BLaER1 (cell line): ENCODE data around the gene GCDH.
A peak's percentile ranks its signal among the peaks of the same experiment; 100 is the strongest.

Source experiments
- H3K27ac ChIP-seq: shearing (Covaris generic); formaldehyde crosslinking; 2 replicates; pipeline ENCODE4 v1.8.1; 2022
- H3K27me3 ChIP-seq: shearing (Covaris generic); formaldehyde crosslinking; 2 replicates; pipeline ENCODE4 v1.8.1; 2022
- H3K36me3 ChIP-seq: shearing (Covaris generic); formaldehyde crosslinking; 2 replicates; pipeline ENCODE4 v1.8.1; 2022
- H3K4me1 ChIP-seq: shearing (Covaris generic); formaldehyde crosslinking; 2 replicates; pipeline ENCODE4 v1.8.1; 2022
- H3K4me2 ChIP-seq: shearing (Covaris generic); formaldehyde crosslinking; 2 replicates; pipeline ENCODE4 v1.8.1; 2022
- H3K4me3 ChIP-seq: shearing (Covaris generic); formaldehyde crosslinking; 2 replicates; pipeline ENCODE4 v1.8.1; 2022
- H3K9ac ChIP-seq: shearing (Covaris generic); formaldehyde crosslinking; 2 replicates; pipeline ENCODE4 v1.8.1; 2022
- H3K9me3 ChIP-seq: shearing (Covaris generic); formaldehyde crosslinking; 2 replicates; pipeline ENCODE4 v1.8.1; 2022
- H4K20me1 ChIP-seq: shearing (Covaris generic); formaldehyde crosslinking; 2 replicates; pipeline ENCODE4 v1.8.1; 2022
- Cebpa-rat ChIP-seq: shearing (Covaris generic); IDR thresholded peaks from 2 replicates; pipeline ENCODE4 v1.8.1; 2022

The GCDH gene

DNA sequence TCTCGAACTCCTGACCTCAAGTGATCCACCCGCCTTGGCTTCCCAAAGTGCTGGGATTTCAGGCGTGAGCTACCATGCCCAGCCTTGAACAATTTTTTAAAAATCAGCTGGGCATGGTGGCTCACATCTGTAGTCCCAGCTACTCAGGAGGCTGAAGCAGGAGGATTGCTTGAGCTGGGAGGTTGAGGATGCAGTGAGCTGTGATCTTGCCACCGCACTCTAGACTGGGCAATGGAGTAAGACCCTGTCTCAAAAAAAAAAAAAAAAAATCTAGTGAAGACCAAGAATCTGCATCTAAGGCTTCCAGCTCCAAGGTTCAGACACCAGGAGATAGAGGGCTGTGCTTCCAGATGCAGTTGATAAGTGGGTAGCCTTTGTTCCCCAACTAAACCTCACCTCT is 26.8 kb upstream of the GCDH start:
- Histone ChIP-seq H3K9me3 (no peaks in the 10 kb centered on the region), H3K4me2 (no peak overlapping the region), H3K27ac (no peak overlapping the region), H3K4me1 (peaks cover 14% of the 10 kb centered on the region), H4K20me1 (no peaks in the 10 kb centered on the region), H3K9ac (no peak overlapping the region), H3K36me3 (no peaks in the 10 kb centered on the region; the same call in 1 of the 2 replicates), H3K27me3 (no peaks in the 10 kb centered on the region), H3K4me3 (no peak overlapping the region)
- TF ChIP-seq Cebpa-rat: no peak

DNA sequence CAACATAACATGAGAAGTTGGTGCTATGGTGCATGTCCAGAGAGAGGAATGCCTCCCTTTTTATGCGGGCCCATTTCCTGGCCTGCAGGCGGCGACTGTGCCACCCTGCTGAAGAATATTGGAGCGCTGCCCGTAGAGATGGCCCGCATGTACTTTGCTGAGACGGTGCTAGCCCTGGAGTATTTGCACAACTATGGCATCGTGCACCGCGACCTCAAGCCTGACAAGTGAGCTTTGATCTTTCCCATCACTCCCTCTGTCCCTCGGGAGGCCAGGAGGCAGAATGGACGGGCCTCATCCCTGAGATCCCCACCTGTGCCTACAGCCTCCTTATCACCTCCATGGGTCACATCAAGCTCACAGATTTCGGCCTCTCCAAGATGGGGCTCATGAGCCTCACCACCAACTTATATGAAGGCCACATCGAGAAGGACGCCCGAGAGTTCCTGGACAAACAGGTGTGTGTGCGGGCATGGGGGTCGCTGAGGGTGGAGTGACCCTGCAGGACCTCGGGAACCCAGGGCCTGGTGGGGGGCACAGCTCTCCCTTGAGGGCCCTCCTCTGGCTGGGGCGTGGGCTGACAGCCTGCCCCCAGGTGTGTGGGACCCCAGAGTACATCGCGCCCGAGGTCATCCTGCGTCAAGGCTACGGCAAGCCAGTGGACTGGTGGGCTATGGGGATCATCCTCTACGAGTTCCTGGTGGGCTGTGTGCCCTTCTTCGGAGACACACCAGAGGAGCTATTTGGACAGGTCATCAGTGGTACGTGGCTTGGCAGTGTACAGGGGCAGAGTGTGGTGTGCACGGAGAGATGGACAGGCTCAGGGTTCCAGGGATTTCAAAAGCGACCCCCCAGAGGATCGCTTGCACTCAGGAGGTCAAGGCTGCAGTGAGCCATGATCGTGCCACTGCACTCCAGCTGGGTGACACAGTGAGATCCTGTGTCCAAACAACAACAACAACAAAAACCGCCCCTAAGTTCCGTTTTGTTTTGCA is 25.9 kb upstream of the GCDH start:
- no peak overlapping the region for H3K27ac ChIP-seq
- no peaks in the 10 kb centered on the region for H3K9me3 ChIP-seq
- no peak overlapping the region for H3K4me2 ChIP-seq
- H3K27me3 ChIP-seq: no peaks in the 10 kb centered on the region
- H3K4me1 ChIP-seq: peaks cover 14% of the 10 kb centered on the region
- no peaks in the 10 kb centered on the region; the same call in 1 of the 2 replicates for H3K36me3 ChIP-seq
- no peaks in the 10 kb centered on the region for H4K20me1 ChIP-seq
- H3K4me3 ChIP-seq: no peak overlapping the region
- TF ChIP-seq Cebpa-rat: no peak
- H3K9ac ChIP-seq: no peak overlapping the region

DNA sequence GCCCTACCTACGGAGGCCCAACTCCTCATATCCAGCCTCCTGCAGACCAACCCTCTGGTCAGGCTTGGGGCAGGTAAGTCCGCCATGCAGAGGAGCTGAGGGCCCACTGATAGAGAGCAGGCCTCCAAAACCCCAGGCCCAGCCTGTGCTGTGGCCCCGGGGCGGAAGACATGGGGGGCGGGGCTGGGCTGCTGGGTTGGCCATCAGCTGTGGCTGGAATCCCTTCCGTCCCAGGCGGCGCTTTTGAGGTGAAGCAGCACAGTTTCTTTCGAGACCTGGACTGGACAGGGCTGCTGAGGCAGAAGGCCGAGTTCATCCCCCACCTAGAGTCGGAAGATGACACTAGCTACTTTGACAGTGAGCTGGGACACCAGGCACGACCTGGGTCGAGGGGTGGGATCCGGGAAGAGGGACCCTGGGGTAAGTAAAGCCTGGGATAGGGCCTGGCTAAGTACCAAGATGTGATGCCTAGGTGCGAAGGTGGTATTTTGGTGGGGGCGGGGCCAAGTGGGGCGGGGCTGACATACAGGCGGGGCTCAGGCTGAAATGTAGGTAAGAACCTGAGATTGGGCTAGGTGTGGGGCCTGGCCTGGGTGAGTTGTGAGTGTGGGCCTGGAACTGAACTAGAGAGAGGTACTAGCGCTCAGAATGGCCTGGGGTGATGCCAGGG is 25.1 kb upstream of the GCDH start:
- TF ChIP-seq Cebpa-rat: no peak
- Histone ChIP-seq H3K9me3 (no peaks in the 10 kb centered on the region), H4K20me1 (no peaks in the 10 kb centered on the region), H3K27me3 (no peaks in the 10 kb centered on the region), H3K9ac (no peak overlapping the region), H3K4me3 (no peak overlapping the region), H3K36me3 (no peaks in the 10 kb centered on the region; the same call in 1 of the 2 replicates), H3K4me1 (peaks cover 14% of the 10 kb centered on the region), H3K4me2 (no peak overlapping the region), H3K27ac (no peak overlapping the region)

DNA sequence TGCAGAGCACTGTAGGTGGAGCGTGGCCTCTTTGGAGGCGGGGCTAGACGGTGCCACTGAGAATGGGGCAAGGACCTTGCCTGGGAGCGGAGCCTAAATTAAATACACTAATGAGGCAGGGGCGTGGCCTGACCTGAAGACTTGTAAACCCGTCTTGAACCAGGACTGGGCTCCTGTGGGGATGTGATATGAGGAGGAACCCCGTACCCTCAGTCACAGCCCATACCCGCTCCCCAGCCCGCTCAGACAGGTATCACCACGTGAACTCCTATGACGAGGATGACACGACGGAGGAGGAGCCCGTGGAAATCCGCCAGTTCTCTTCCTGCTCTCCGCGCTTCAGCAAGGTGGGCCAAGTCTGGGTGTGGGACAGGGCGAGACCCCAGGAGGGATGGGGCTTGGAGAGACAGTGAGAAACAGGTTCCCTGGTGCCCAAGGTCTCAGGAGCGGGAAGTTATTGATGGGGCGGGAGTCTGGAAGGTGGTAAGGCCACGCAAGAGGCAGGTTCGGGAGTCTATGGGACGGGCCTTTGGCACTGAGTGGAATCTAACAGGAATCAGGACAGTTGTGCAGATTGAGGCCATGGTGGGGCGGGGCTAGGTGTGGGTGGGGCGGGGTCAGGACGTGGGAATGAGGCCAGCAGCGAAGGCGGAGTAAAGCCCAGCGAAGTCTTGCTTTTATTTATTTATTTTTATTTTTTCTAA is 24.4 kb upstream of the GCDH start:
- Histone ChIP-seq H3K4me2 (peak overlapping the region; percentile 86), H3K9ac (0 out of 2 replicates have a peak overlapping the region, but pooled peaks have one; percentile 69), H3K27me3 (no peaks in the 10 kb centered on the region), H3K9me3 (no peaks in the 10 kb centered on the region), H3K36me3 (no peaks in the 10 kb centered on the region; the same call in 1 of the 2 replicates), H3K27ac (no peak overlapping the region), H3K4me1 (peaks cover 14% of the 10 kb centered on the region), H4K20me1 (no peaks in the 10 kb centered on the region), H3K4me3 (0 out of 2 replicates have a peak overlapping the region, but pooled peaks have one; percentile 65)
- no peak for TF ChIP-seq Cebpa-rat

DNA sequence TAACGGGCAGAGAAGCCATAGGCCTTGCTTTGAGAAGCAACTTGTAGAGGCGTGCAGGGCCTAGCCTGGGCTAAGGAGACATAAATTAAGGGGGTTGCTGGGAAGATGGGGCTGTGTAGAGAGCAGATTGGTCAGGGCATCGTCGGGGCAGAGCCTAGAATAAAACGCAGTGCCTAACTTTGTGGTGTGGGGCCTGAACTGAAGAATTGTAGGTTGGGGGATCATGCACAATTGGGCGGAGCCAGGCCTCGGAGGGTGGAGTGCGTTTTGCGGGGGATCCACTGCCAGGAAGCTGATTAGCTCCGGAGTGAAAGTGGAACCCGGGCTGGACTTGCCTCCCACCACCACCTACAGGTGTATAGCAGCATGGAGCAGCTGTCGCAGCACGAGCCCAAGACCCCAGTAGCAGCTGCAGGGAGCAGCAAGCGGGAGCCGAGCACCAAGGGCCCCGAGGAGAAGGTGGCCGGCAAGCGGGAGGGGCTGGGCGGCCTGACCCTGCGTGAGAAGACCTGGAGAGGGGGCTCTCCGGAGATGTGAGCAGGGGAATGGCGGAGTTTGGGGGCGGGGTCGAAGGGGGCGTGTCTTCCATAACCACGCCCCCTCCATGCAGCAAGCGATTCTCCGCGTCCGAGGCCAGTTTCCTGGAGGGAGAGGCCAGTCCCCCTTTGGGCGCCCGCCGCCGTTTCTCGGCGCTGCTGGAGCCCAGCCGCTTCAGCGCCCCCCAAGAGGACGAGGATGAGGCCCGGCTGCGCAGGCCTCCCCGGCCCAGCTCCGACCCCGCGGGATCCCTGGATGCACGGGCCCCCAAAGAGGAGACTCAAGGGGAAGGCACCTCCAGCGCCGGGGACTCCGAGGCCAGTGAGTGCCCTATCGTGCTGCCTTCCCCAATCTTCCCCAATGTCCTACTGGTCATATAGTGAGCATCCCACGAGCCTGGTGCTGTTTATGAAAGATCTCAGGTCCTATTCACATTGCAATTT is 23.6 kb upstream of the GCDH start:
- H3K4me1 ChIP-seq: peaks cover 14% of the 10 kb centered on the region
- H3K4me3 ChIP-seq: peak overlapping the region; percentile 65
- no peaks in the 10 kb centered on the region for H3K27me3 ChIP-seq
- no peaks in the 10 kb centered on the region for H3K9me3 ChIP-seq
- peak overlapping the region; percentile 69 for H3K9ac ChIP-seq
- no peaks in the 10 kb centered on the region for H4K20me1 ChIP-seq
- TF ChIP-seq Cebpa-rat: no peak
- no peak overlapping the region for H3K27ac ChIP-seq
- no peaks in the 10 kb centered on the region; the same call in 1 of the 2 replicates for H3K36me3 ChIP-seq
- H3K4me2 ChIP-seq: peak overlapping the region; percentile 86

DNA sequence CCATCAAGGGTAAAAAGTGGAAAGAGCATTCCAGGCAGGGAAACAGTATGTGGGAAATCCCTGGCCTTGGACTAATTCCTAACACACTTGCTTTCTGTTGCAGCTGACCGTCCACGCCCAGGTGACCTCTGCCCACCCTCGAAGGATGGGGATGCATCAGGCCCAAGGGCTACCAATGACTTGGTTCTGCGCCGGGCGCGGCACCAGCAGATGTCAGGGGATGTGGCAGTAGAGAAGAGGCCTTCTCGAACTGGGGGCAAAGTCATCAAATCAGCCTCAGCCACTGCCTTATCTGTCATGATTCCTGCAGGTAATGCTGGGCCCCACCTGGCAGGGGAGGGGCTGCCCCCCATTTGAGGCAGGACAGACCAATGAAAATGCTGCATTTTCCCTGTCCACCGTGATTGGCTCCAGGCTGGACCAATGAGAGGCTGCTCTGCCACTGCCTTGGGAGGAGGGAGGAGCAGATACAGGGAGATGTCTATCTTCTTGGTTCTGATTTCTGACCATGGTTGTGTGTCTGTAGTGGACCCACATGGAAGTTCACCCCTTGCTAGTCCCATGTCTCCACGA is 22.3 kb upstream of the GCDH start:
- H3K36me3 ChIP-seq: peaks cover 7% of the 10 kb centered on the region
- peaks cover 14% of the 10 kb centered on the region for H3K4me1 ChIP-seq
- no peak overlapping the region for H3K27ac ChIP-seq
- H3K4me3 ChIP-seq: no peak overlapping the region
- no peak overlapping the region for H3K4me2 ChIP-seq
- H4K20me1 ChIP-seq: no peaks in the 10 kb centered on the region
- no peak for TF ChIP-seq Cebpa-rat
- no peak overlapping the region for H3K9ac ChIP-seq
- no peaks in the 10 kb centered on the region for H3K27me3 ChIP-seq
- peaks cover 11% of the 10 kb centered on the region for H3K9me3 ChIP-seq

DNA sequence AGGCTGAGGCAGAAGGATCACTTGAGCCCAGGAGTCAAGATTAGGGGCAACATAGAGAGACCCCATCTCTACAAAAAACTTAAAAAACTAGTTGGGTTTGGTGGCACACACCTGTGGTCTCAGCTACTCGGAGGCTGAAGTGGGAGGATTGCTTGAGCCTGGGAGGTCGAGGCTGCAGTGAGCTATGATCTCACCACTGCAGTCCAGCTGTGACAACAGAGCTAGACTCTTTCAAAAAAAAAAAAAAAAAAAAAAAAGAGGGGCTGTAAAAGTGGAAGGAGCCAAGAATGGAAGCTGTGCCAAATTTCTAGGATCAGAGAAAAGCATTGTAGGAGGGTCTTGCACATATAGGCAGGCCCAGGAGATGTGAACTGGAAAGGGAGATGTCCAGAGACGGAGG is 19.3 kb upstream of the GCDH start:
- Histone ChIP-seq H3K4me3 (no peak overlapping the region), H3K27me3 (no peaks in the 10 kb centered on the region), H3K9ac (no peak overlapping the region), H3K4me1 (peaks cover 14% of the 10 kb centered on the region), H3K27ac (no peak overlapping the region), H3K36me3 (peaks cover 35% of the 10 kb centered on the region), H4K20me1 (no peaks in the 10 kb centered on the region), H3K4me2 (no peak overlapping the region), H3K9me3 (peaks cover 18% of the 10 kb centered on the region)
- no peak for TF ChIP-seq Cebpa-rat

DNA sequence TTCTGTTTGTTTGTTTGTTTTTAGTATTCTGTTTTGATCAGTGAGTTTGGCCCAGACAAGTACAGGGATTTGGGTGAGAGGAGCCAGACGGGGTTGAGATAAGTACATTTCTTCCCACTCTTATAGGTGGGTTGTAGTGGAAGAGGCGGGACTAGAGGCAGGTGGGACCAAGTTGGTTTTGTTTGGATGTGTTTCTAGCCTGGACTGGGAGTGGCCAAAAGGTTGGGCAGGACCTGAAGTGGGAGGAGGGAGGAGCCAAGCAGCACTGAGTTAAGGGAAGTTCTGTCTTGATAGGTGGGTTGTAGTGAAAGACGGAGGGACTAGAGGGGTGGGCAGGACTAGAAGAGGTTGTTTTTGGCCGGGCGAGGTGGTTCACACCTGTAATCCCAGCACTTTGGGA is 18.7 kb upstream of the GCDH start:
- Histone ChIP-seq H3K27me3 (no peaks in the 10 kb centered on the region), H3K27ac (no peak overlapping the region), H3K9me3 (peaks cover 18% of the 10 kb centered on the region), H3K36me3 (peaks cover 41% of the 10 kb centered on the region), H3K9ac (no peak overlapping the region), H3K4me1 (peaks cover 10% of the 10 kb centered on the region), H4K20me1 (no peaks in the 10 kb centered on the region), H3K4me2 (no peak overlapping the region), H3K4me3 (no peak overlapping the region)
- no peak for TF ChIP-seq Cebpa-rat
